ENCODE measurements around the gene HSBP1L1. TPM values are rescaled to one million over a fixed set of nuclear protein-coding genes. Genes with fewer than 3 reads are reported as not detected.

Gene HSBP1L1
- total and polyA plus RNA-seq, 4 donors = 12.2 to 61.0 (median 26.4) TPM

DNA sequence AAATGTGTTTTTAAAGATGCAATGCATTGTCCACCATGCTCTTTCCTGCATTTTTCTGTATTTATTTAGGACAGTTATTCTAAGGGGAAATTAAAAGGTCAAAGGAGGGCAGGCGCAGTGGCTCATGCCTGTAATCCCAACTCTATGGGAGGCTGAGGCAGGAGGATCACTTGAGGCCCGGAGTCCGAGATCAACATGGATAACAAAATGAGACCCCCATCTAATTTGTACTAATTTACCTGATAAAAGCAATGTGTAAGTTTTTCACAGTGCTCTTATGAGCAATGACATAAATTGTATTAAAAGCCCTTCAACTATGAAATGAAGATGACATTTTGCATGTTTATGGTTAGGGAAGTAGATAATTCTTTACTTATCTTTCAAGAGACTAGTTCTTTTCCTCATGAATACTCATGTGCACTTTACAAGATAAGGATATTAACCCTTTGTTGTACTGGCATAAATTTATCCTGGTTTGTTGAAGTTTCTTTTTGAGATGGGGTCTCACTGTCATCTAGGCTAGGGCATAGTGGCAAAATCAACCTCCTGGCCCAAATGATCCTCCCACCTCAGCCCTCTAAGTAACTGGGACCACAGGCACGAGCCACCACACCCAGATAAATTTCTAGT is 9.7 kb downstream of the HSBP1L1 start:
- WGBS = 95% methylated on average over 4 of the region's 4 CpGs
- Histone ChIP-seq H3K9me3 (ENCODE audit: control insufficient read depth in 4 of 4, low read length in 3 of 4) (no peaks in the 10 kb centered on the region), H3K4me3 (ENCODE audit: low read depth in 1 of 3, low read length in 3 of 3) (no peak overlapping the region), H3K4me1 (ENCODE audit: control insufficient read depth in 4 of 4, insufficient read depth in 4 of 4, low read length in 3 of 4) (peaks cover 1 to 16% (median 10%) of the 10 kb centered on the region in 4 donors), H3K27ac (ENCODE audit: low read depth in 1 of 2, low read length in 2 of 2) (no peak overlapping the region), H3K9ac (ENCODE audit: low read depth in 1 of 2, low read length in 2 of 2) (no peak overlapping the region), H3K27me3 (ENCODE audit: control insufficient read depth in 4 of 4, insufficient read depth in 4 of 4, low read length in 3 of 4) (no peaks in the 10 kb centered on the region), H3K36me3 (ENCODE audit: control insufficient read depth in 4 of 4, insufficient read depth in 3 of 4, low read depth in 1 of 4, low read length in 3 of 4) (peaks cover 8 to 39% (median 22%) of the 10 kb centered on the region in 4 donors)
- TF ChIP-seq NR2F2 (IDR thresholded peaks at IDR 0.05) = no peak
- no peak for DNase-seq (ENCODE audit: low spot score)

DNA sequence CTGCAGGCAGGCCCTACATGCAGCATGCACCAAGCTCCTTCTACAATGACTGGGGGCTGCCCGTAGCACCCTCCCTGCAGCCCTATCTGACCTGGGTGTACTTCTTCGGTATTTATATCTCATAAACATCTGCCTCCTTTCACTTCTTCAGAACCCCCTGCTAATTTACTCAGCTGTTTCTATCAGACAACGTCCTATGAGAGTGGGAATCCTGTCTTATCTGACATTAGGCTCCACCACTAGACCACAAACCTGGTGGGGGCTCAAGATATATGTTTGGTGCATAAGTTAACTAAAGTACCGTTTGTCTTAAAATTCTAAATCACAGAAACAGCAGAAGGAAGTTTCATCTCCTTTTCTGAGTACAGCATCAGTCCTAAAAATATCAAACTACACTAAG is 10.6 kb downstream of the HSBP1L1 start:
- no peak for DNase-seq (ENCODE audit: low spot score)
- H3K9me3 ChIP-seq (ENCODE audit: control insufficient read depth in 4 of 4, low read length in 3 of 4) = no peaks in the 10 kb centered on the region
- peaks cover 1 to 16% (median 10%) of the 10 kb centered on the region in 4 donors for H3K4me1 ChIP-seq (ENCODE audit: control insufficient read depth in 4 of 4, insufficient read depth in 4 of 4, low read length in 3 of 4)
- H3K36me3 ChIP-seq (ENCODE audit: control insufficient read depth in 4 of 4, insufficient read depth in 3 of 4, low read depth in 1 of 4, low read length in 3 of 4) = peaks cover 8 to 34% (median 19%) of the 10 kb centered on the region in 4 donors
- no peaks in the 10 kb centered on the region for H3K27me3 ChIP-seq (ENCODE audit: control insufficient read depth in 4 of 4, insufficient read depth in 4 of 4, low read length in 3 of 4)
- no peak overlapping the region for H3K9ac ChIP-seq (ENCODE audit: low read depth in 1 of 2, low read length in 2 of 2)
- WGBS = 92% methylated on average over 4 of the region's 4 CpGs
- TF ChIP-seq TAF1 (conservative IDR thresholded peaks at IDR 0.05) (no peak), NR2F2 (IDR thresholded peaks at IDR 0.05) (no peak), GABPA (IDR thresholded peaks at IDR 0.05 in 1 of 2, conservative IDR thresholded peaks at IDR 0.05 in 1 of 2) (no peak), RAD21 (IDR thresholded peaks at IDR 0.05) (no peak), SP1 (IDR thresholded peaks at IDR 0.05) (no peak), HNF4A (conservative IDR thresholded peaks at IDR 0.05) (no peak), FOXA1 (IDR thresholded peaks at IDR 0.05) (no peak)
- H3K27ac ChIP-seq (ENCODE audit: low read depth in 1 of 2, low read length in 2 of 2) = no peak overlapping the region
- H3K4me3 ChIP-seq (ENCODE audit: low read depth in 1 of 3, low read length in 3 of 3) = no peak overlapping the region

DNA sequence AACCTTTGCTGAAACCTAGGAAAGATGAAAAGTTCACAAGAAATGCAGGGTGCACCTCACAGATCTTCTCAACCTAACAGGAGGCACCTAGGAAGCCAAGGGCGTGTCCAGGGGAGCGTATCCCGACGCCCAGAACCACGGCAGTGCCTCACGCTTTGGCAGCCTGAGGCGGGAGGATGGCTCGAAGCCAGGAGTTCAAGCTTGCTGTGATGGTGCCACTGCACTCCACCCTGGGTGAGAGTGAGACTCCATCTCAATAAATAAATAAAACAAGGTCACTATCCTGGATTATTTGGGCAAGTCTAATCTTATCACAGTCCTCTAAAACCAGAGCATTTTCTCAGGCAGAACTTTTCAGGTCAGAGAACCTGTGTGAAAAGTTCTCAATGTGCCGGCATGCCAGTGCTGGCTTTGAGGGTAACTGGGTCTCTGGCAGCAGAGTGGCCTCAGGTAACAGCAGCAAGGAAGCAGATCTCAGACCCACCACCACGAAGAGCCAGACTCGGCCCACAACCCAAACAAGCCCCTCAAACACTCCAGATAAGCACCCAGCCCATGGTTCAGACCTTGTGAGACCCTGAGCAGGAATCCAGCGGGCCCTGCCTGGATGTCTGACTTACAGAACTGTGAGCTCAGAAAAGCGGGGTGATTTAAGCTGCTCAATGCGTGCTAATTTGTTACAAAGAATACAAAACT is 11.7 kb downstream of the HSBP1L1 start:
- H3K36me3 ChIP-seq (ENCODE audit: control insufficient read depth in 4 of 4, insufficient read depth in 3 of 4, low read depth in 1 of 4, low read length in 3 of 4) = peaks cover 5 to 23% (median 14%) of the 10 kb centered on the region in 4 donors
- TF ChIP-seq EGR1 (IDR thresholded peaks at IDR 0.05; ENCODE audit: low read depth in 2 of 2) (no peak), RXRA (IDR thresholded peaks at IDR 0.05) (peak; percentile 56 to 64), YY1 (IDR thresholded peaks at IDR 0.05) (peak; percentile 59), RAD21 (IDR thresholded peaks at IDR 0.05) (peak in 1 of 2 donors; percentile 19), HNF4A (conservative IDR thresholded peaks at IDR 0.05) (peak; percentile 43)
- TF ChIP-seq, protein P1, sequence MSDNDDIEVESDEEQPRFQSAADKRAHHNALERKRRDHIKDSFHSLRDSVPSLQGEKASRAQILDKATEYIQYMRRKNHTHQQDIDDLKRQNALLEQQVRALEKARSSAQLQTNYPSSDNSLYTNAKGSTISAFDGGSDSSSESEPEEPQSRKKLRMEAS (IDR thresholded peaks at IDR 0.05) = no peak
- 56% methylated on average over 14 of the region's 14 CpGs for WGBS

DNA sequence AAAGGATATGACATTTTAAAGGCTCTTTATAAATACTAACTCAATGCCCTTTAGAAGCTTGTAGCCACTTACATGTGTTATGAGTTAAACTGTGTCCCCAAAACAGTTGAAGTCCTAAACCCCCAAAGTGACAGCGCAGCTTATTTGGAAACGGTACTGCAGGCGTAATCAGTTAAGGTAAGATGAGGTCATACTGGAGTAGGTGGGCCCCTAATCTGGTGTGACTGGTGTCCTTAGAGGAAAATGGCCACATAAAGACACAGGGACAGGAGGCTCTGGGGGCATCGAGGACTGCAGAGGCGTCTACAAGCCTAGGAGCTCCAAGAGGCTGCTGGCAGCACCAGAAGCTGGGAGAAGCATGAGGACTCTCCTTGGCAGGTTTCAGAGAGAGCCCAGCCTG is 15.4 kb downstream of the HSBP1L1 start:
- Histone ChIP-seq H3K9ac (ENCODE audit: low read depth in 1 of 2, low read length in 2 of 2) (no peak overlapping the region), H3K36me3 (ENCODE audit: control insufficient read depth in 4 of 4, insufficient read depth in 3 of 4, low read depth in 1 of 4, low read length in 3 of 4) (peaks cover 0 to 4% (median 3%) of the 10 kb centered on the region in 4 donors), H3K9me3 (ENCODE audit: control insufficient read depth in 4 of 4, low read length in 3 of 4) (no peaks in the 10 kb centered on the region), H3K27me3 (ENCODE audit: control insufficient read depth in 4 of 4, insufficient read depth in 4 of 4, low read length in 3 of 4) (no peaks in the 10 kb centered on the region), H3K27ac (ENCODE audit: low read depth in 1 of 2, low read length in 2 of 2) (no peak overlapping the region), H3K4me3 (ENCODE audit: low read depth in 1 of 3, low read length in 3 of 3) (no peak overlapping the region), H3K4me1 (ENCODE audit: control insufficient read depth in 4 of 4, insufficient read depth in 4 of 4, low read length in 3 of 4) (peaks cover 1 to 16% (median 13%) of the 10 kb centered on the region in 4 donors)
- WGBS = 95% methylated on average over 5 of the region's 5 CpGs
- DNase-seq (ENCODE audit: low spot score) = no peak
- TF ChIP-seq EGR1 (IDR thresholded peaks at IDR 0.05; ENCODE audit: low read depth in 2 of 2) (no peak), GABPA (IDR thresholded peaks at IDR 0.05 in 1 of 2, conservative IDR thresholded peaks at IDR 0.05 in 1 of 2) (no peak), FOXA2 (IDR thresholded peaks at IDR 0.05) (no peak), SP1 (IDR thresholded peaks at IDR 0.05) (no peak), FOXA1 (IDR thresholded peaks at IDR 0.05) (no peak), NR2F2 (IDR thresholded peaks at IDR 0.05) (no peak), JUND (IDR thresholded peaks at IDR 0.05) (no peak)
- TF ChIP-seq, protein P2, sequence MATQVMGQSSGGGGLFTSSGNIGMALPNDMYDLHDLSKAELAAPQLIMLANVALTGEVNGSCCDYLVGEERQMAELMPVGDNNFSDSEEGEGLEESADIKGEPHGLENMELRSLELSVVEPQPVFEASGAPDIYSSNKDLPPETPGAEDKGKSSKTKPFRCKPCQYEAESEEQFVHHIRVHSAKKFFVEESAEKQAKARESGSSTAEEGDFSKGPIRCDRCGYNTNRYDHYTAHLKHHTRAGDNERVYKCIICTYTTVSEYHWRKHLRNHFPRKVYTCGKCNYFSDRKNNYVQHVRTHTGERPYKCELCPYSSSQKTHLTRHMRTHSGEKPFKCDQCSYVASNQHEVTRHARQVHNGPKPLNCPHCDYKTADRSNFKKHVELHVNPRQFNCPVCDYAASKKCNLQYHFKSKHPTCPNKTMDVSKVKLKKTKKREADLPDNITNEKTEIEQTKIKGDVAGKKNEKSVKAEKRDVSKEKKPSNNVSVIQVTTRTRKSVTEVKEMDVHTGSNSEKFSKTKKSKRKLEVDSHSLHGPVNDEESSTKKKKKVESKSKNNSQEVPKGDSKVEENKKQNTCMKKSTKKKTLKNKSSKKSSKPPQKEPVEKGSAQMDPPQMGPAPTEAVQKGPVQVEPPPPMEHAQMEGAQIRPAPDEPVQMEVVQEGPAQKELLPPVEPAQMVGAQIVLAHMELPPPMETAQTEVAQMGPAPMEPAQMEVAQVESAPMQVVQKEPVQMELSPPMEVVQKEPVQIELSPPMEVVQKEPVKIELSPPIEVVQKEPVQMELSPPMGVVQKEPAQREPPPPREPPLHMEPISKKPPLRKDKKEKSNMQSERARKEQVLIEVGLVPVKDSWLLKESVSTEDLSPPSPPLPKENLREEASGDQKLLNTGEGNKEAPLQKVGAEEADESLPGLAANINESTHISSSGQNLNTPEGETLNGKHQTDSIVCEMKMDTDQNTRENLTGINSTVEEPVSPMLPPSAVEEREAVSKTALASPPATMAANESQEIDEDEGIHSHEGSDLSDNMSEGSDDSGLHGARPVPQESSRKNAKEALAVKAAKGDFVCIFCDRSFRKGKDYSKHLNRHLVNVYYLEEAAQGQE (IDR thresholded peaks at IDR 0.05) = no peak
- TF ChIP-seq, protein P3, sequence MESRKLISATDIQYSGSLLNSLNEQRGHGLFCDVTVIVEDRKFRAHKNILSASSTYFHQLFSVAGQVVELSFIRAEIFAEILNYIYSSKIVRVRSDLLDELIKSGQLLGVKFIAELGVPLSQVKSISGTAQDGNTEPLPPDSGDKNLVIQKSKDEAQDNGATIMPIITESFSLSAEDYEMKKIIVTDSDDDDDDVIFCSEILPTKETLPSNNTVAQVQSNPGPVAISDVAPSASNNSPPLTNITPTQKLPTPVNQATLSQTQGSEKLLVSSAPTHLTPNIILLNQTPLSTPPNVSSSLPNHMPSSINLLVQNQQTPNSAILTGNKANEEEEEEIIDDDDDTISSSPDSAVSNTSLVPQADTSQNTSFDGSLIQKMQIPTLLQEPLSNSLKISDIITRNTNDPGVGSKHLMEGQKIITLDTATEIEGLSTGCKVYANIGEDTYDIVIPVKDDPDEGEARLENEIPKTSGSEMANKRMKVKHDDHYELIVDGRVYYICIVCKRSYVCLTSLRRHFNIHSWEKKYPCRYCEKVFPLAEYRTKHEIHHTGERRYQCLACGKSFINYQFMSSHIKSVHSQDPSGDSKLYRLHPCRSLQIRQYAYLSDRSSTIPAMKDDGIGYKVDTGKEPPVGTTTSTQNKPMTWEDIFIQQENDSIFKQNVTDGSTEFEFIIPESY (IDR thresholded peaks at IDR 0.05) = no peak
- TF ChIP-seq, protein P4, sequence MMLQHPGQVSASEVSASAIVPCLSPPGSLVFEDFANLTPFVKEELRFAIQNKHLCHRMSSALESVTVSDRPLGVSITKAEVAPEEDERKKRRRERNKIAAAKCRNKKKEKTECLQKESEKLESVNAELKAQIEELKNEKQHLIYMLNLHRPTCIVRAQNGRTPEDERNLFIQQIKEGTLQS (IDR thresholded peaks at IDR 0.05) = no peak
- TF ChIP-seq, protein P1 (IDR thresholded peaks at IDR 0.05) = no peak

More for the DNA sequence above, 11.7 kb downstream of the HSBP1L1 start:
- Histone ChIP-seq H3K4me3 (ENCODE audit: low read depth in 1 of 3, low read length in 3 of 3) (no peak overlapping the region), H3K27me3 (ENCODE audit: control insufficient read depth in 4 of 4, insufficient read depth in 4 of 4, low read length in 3 of 4) (no peaks in the 10 kb centered on the region), H3K27ac (ENCODE audit: low read depth in 1 of 2, low read length in 2 of 2) (no peak overlapping the region), H3K4me1 (ENCODE audit: control insufficient read depth in 4 of 4, insufficient read depth in 4 of 4, low read length in 3 of 4) (peaks cover 1 to 16% (median 10%) of the 10 kb centered on the region in 4 donors), H3K9me3 (ENCODE audit: control insufficient read depth in 4 of 4, low read length in 3 of 4) (no peaks in the 10 kb centered on the region), H3K9ac (ENCODE audit: low read depth in 1 of 2, low read length in 2 of 2) (no peak overlapping the region)
- DNase-seq (ENCODE audit: low spot score) = no peak
